K562 (cell line): ENCODE data around the gene BCAS3. TPM values are rescaled to one million over a fixed set of nuclear protein-coding genes. Genes with fewer than 3 reads are reported as not detected.

Experiments
- ATAC-seq: fragments of 200-7000 bp; cut with Tn5 transposase; 3 replicates; pipeline ENCODE4 v1.9.1; 2020; ENCODE audit warnings: moderate library complexity
- BruUV-seq: library from RNA; stranded (reverse); fragments of 400-500 nt; replicated peaks from 2 replicates; lab custom pipeline; 2021; lab: Mats Ljungman, UMichigan
- CTCF ChIA-PET: fragments of 300-600 bp; formaldehyde crosslinking; extraction: SDS; loops from one replicate; lab custom pipeline; 2021; ENCODE audit warnings: low intra/inter-chr PET ratio; lab: Yijun Ruan, JAX
- POLR2A ChIA-PET: fragments of 300-600, 350-650 bp; sonication (Branson Sonifier 250); formaldehyde crosslinking; extraction: SDS; loops from one replicate; lab custom pipeline; 2021; ENCODE audit warnings: antibody characterized with exemption, inconsistent platforms; lab: Yijun Ruan, JAX
- DNase-seq, 4 experiments: peaks; one replicate each; pipeline versions ENCODE4 v3.0.0 to v3.0.0-alpha.2; 2011 to 2018; ENCODE audit warnings: low spot score in 3 of 4, mixed read lengths in 3 of 4; ENCODE audit errors: extremely low read depth in 1 of 4
- FAIRE-seq: peaks from 2 replicates; lab custom pipeline; 2011; peaks lifted over from hg19 to GRCh38; lab: Jason Lieb, UNC
- H2AFZ ChIP-seq: 2 replicates; pipeline ENCODE4 v1.6.0; 2011; ENCODE audit warnings: low read depth, low read length, control low read depth, inconsistent platforms
- H3K27ac ChIP-seq: fragments of 200-600 bp; 3 replicates; pipeline ENCODE4 v1.8.0; 2011; ENCODE audit warnings: low read depth, mild to moderate bottlenecking, control low read depth, inconsistent platforms, low read length, moderate library complexity, mixed read lengths; ENCODE audit errors: extremely low read depth
- H3K27me3 ChIP-seq, 2 experiments: fragments of 300-600 bp in 1 of 2; 2 replicates in 1 of 2; 3 replicates in 1 of 2; pipeline versions ENCODE4 v1.6.0 to v1.8.0; 2011; ENCODE audit warnings: inconsistent platforms in 2 of 2, low read length in 2 of 2, mild to moderate bottlenecking in 1 of 2, mixed read lengths in 1 of 2, moderate library complexity in 1 of 2; ENCODE audit not compliant: control insufficient read depth in 2 of 2, insufficient read depth in 2 of 2
- H3K36me3 ChIP-seq: fragments of 300-600 bp; 3 replicates; pipeline ENCODE4 v1.8.0; 2011; ENCODE audit warnings: mild to moderate bottlenecking, low read length, inconsistent platforms; ENCODE audit not compliant: control insufficient read depth, insufficient read depth
- H3K4me1 ChIP-seq, 2 experiments: fragments of 200-600 bp in 1 of 2; replicated peaks in 1 of 2; 2 replicates in 1 of 2; 3 replicates in 1 of 2; pipeline versions ENCODE4 v1.5.1 to v1.8.0; 2011; ENCODE audit warnings: inconsistent platforms in 2 of 2, low read length in 2 of 2, mild to moderate bottlenecking in 1 of 2, mixed read lengths in 1 of 2, moderate library complexity in 1 of 2; ENCODE audit not compliant: control insufficient read depth in 2 of 2, insufficient read depth in 2 of 2
- H3K4me2 ChIP-seq: 2 replicates; pipeline ENCODE4 v1.6.1; 2011; ENCODE audit warnings: low read length, control low read depth, inconsistent platforms, mixed read lengths; ENCODE audit not compliant: insufficient read depth
- H3K4me3 ChIP-seq: fragments of 200-600 bp; sonication (generic), shearing (Covaris generic); 2 replicates; pipeline ENCODE4 v1.5.1; 2016; ENCODE audit warnings: control low read depth, inconsistent platforms
- H3K79me2 ChIP-seq: fragments of 200-600 bp; 3 replicates; pipeline ENCODE4 v1.8.0; 2011; ENCODE audit warnings: low read length, inconsistent platforms; ENCODE audit not compliant: control insufficient read depth, insufficient read depth
- H3K9ac ChIP-seq, 2 experiments: 2 replicates each; pipeline versions ENCODE4 v1.6.0 to v1.6.1; 2011; ENCODE audit warnings: low read depth in 2 of 2, low read length in 2 of 2, control low read depth in 1 of 2, inconsistent platforms in 1 of 2, mild to moderate bottlenecking in 1 of 2, mixed read lengths in 1 of 2; ENCODE audit not compliant: insufficient read depth in 1 of 2
- H3K9me1 ChIP-seq: one replicate; pipeline ENCODE4 v1.6.0; 2011; ENCODE audit warnings: inconsistent platforms, mild to moderate bottlenecking, low read length, moderate library complexity; ENCODE audit not compliant: control insufficient read depth, insufficient read depth
- H3K9me3 ChIP-seq: replicated peaks from 2 replicates; pipeline ENCODE4 v1.5.1; 2011; ENCODE audit warnings: low read depth, low read length, inconsistent platforms; ENCODE audit not compliant: control insufficient read depth, insufficient read depth
- H4K20me1 ChIP-seq: replicated peaks from 2 replicates; pipeline ENCODE4 v1.6.1; 2011; ENCODE audit warnings: low read length, inconsistent platforms, mixed read lengths; ENCODE audit not compliant: control insufficient read depth, insufficient read depth
- MCM3 ChIP-seq: fragments of 450-650 bp; IDR thresholded peaks from 2 replicates; pipeline ENCODE4 v1.6.1; 2016
- STAT5B ChIP-seq: fragments of 250-450 bp; sonication (Bioruptor Pico); IDR thresholded peaks from 2 replicates; pipeline ENCODE4 v1.8.0; 2021; ENCODE audit warnings: mild to moderate bottlenecking, inconsistent platforms
- ZNF324 ChIP-seq: fragments of 250-450 bp; sonication (Bioruptor Pico); IDR thresholded peaks from 2 replicates; pipeline ENCODE4 v1.4.0; 2020; ENCODE audit warnings: mild to moderate bottlenecking
- WGBS: fragments of 100-300 bp; shearing (Covaris generic); methylation state at CpG from one replicate; pipeline ENCODE4 v1.1.6; 2016; ENCODE audit warnings: low coverage, mixed read lengths; ENCODE audit not compliant: insufficient coverage; ENCODE audit errors: missing lambda C conversion rate; 5-methylcytosine and 5-hydroxymethylcytosine counted together
- in situ Hi-C: fragments of 300-500 bp; cut with MboI; formaldehyde crosslinking; loops from 4 replicates; pipeline ENCODE4 v1.15.0; 2018; ENCODE audit warnings: inconsistent platforms, mixed read lengths
- intact Hi-C: fragments of 100-400 bp; cut with micrococcal nuclease; formaldehyde crosslinking; loops from 2 replicates; pipeline ENCODE4 v1.14.2; 2022
- polyA plus RNA-seq, 8 experiments: library from polyadenylated mRNA; depleted of rRNA in 4 of 8; stranded (reverse) in 5 of 8; unstranded in 3 of 8; fragments of >200 nt; fragmentation: Nextera tagmentation in 2 of 8; fragmentation: Illumina TruSeq in 1 of 8; extraction: Ambion mirVana in 2 of 8; extraction: Trizol in 1 of 8; gene quantifications; 2 replicates each; pipeline versions ENCODE4 v1.2.1 to v1.2.3, GENCODE V29; 2011 to 2014; ENCODE audit warnings: inconsistent platforms in 1 of 8, missing spikeins in 1 of 8
- total RNA-seq, 7 experiments: library from RNA; depleted of rRNA in 6 of 7; stranded (reverse); fragments of >200 nt in 6 of 7; fragmentation: Illumina TruSeq in 2 of 7; extraction: Trizol in 2 of 7; gene quantifications; 2 replicates each; pipeline versions ENCODE4 v1.2.1 to v1.2.3, GENCODE V29; 2011 to 2021; ENCODE audit warnings: low replicate concordance in 1 of 7

The BCAS3 gene
- total and polyA plus RNA-seq, 9 of the 15 experiments (the other 6 are each of a cell fraction or from before 2014, with no cell fraction given) = 1.9 to 5.5 (median 3.5) TPM

GRCh38 chr17:60964160-60964559 is 286.5 kb downstream of the BCAS3 start:
- no peaks in the 10 kb centered on the region for H3K79me2 ChIP-seq
- H3K36me3 ChIP-seq = no peaks in the 10 kb centered on the region
- no peak overlapping the region for H3K9ac ChIP-seq
- no peaks in the 10 kb centered on the region for H4K20me1 ChIP-seq
- TF ChIP-seq ZNF324 (CRISPR knock-in tag) (peak; percentile 92), MCM3 (no peak)
- H3K9me1 ChIP-seq = no peaks in the 10 kb centered on the region
- no peak overlapping the region for H3K4me2 ChIP-seq
- 0% methylated on average over 2 of the region's 2 CpGs for WGBS
- no peaks in the 10 kb centered on the region for H3K9me3 ChIP-seq
- intact Hi-C loops = no loop called here
- BruUV-seq = no TSS peak
- DNase-seq (no peak), ATAC-seq (no peak), FAIRE-seq (no peak)
- no peak overlapping the region for H3K27ac ChIP-seq
- H3K27me3 ChIP-seq = no peaks in the 10 kb centered on the region
- no peaks in the 10 kb centered on the region for H3K4me1 ChIP-seq
- no peak overlapping the region for H2AFZ ChIP-seq
- in situ Hi-C loops = no loop called here
- POLR2A ChIA-PET = interaction anchor here (1.2 kb wide), 1 partner anchor 69 kb away, joined by 3 read pairs; no protein-coding TSS in a partner anchor
- CTCF ChIA-PET = no interaction called here
- H3K4me3 ChIP-seq = no peak overlapping the region

- Histone ChIP-seq H3K27me3 (no peaks in the 10 kb centered on the region), H3K9ac (no peak overlapping the region), H3K9me3 (no peaks in the 10 kb centered on the region), H3K27ac (no peak overlapping the region), H2AFZ (no peak overlapping the region), H3K79me2 (no peaks in the 10 kb centered on the region), H3K4me3 (no peak overlapping the region), H3K9me1 (no peaks in the 10 kb centered on the region), H3K4me1 (no peaks in the 10 kb centered on the region), H3K36me3 (no peaks in the 10 kb centered on the region), H3K4me2 (no peak overlapping the region), H4K20me1 (no peaks in the 10 kb centered on the region)
- DNase-seq (no peak), FAIRE-seq (no peak), ATAC-seq (no peak)
- intact Hi-C loops = no loop called here
- BruUV-seq = no TSS peak
- CTCF ChIA-PET = no interaction called here
- no peak for TF ChIP-seq STAT5B
- WGBS = 0% methylated on average over 2 of the region's 2 CpGs
- POLR2A ChIA-PET = interaction anchor here (1.2 kb wide), 1 partner anchor 29 kb away, joined by 3 read pairs; no protein-coding TSS in a partner anchor
- in situ Hi-C loops = no loop called here
Measured at GRCh38 chr17:60968266-60968665, 290.6 kb downstream of the BCAS3 start.
